Prostate gland (tissue), 2 donors: Measurements from ENCODE around the gene CEP164.

Source experiments
- CTCF ChIP-seq, 4 experiments: fragments of 200-600 bp in 2 of 4; fragments of 450-650 bp in 2 of 4; sonication (generic) in 2 of 4; IDR thresholded peaks; 1 replicate in 3 of 4; 2 replicates in 1 of 4; pipeline ENCODE4 v1.5.1; 2016 to 2019; ENCODE audit warnings: antibody characterized with exemption in 4 of 4, mild to moderate bottlenecking in 2 of 4, moderate library complexity in 2 of 4
- POLR2A ChIP-seq: fragments of 450-650 bp; IDR thresholded peaks from one replicate; pipeline ENCODE4 v1.6.1; 2016; ENCODE audit warnings: antibody characterized with exemption, mild to moderate bottlenecking
- POLR2AphosphoS5 ChIP-seq: sonication (generic); formaldehyde crosslinking; IDR thresholded peaks from one replicate; pipeline ENCODE4 v1.6.1; 2017; ENCODE audit warnings: antibody characterized with exemption

GRCh38 chr11:117382746-117383145 is 55.1 kb downstream of the CEP164 start:
- TF ChIP-seq POLR2A (no peak), CTCF (IDR thresholded peaks at IDR 0.05) (no peak), POLR2AphosphoS5 (no peak)
